Endothelial cell of umbilical vein (primary cell): ENCODE measurements around the gene CTSA. TPM values are rescaled to one million over a fixed set of nuclear protein-coding genes. Genes with fewer than 3 reads are reported as not detected.

Experiments
- BruUV-seq: library from RNA; stranded (reverse); fragments of 400-500 nt; replicated peaks from 2 replicates; lab custom pipeline; 2021; lab: Mats Ljungman, UMichigan
- CTCF ChIA-PET: fragments of 300-600, 350-600 bp; sonication (Branson Sonifier 250); formaldehyde crosslinking; loops from one replicate; lab custom pipeline; 2021; ENCODE audit warnings: antibody characterized with exemption, inconsistent platforms; lab: Charles Lee
- POLR2A ChIA-PET: fragments of 300-600, 350-600 bp; sonication (Branson Sonifier 250); formaldehyde crosslinking; loops from one replicate; lab custom pipeline; 2021; ENCODE audit warnings: antibody characterized with exemption, inconsistent platforms; lab: Charles Lee
- DNase-seq: peaks from one replicate; pipeline ENCODE4 v3.0.0-alpha.2; 2011; ENCODE audit warnings: low read depth, low spot score
- FAIRE-seq: peaks from 2 replicates; lab custom pipeline; 2011; peaks lifted over from hg19 to GRCh38; lab: Jason Lieb, UNC
- H2AFZ ChIP-seq: 2 replicates; pipeline ENCODE4 v1.6.0; 2012; ENCODE audit warnings: low read depth, low read length, control low read depth, inconsistent platforms
- H3K27ac ChIP-seq: 2 replicates; pipeline ENCODE4 v1.5.1; 2011; ENCODE audit warnings: low read depth, mild to moderate bottlenecking, control low read depth, low read length, moderate library complexity; ENCODE audit not compliant: insufficient read depth
- H3K27me3 ChIP-seq, 2 experiments: 2 replicates each; pipeline versions ENCODE4 v1.6.0 to v1.6.1; 2011; ENCODE audit warnings: low read length in 2 of 2, mixed read lengths in 1 of 2; ENCODE audit not compliant: control insufficient read depth in 2 of 2, insufficient read depth in 2 of 2
- H3K36me3 ChIP-seq, 2 experiments: 2 replicates in 1 of 2; 3 replicates in 1 of 2; pipeline ENCODE4 v1.5.1; 2011; ENCODE audit warnings: low read length in 2 of 2, mild to moderate bottlenecking in 1 of 2, moderate library complexity in 1 of 2; ENCODE audit not compliant: control insufficient read depth in 2 of 2, insufficient read depth in 2 of 2; ENCODE audit errors: extremely low read depth in 1 of 2
- H3K4me1 ChIP-seq: 3 replicates; pipeline ENCODE4 v1.5.1; 2011; ENCODE audit warnings: mild to moderate bottlenecking, low read length; ENCODE audit not compliant: control insufficient read depth, insufficient read depth; ENCODE audit errors: extremely low read depth
- H3K4me2 ChIP-seq: 2 replicates; pipeline ENCODE4 v1.6.1; 2011; ENCODE audit warnings: low read length, control low read depth, mixed read lengths; ENCODE audit not compliant: insufficient read depth
- H3K4me3 ChIP-seq, 3 experiments: fragments of 200-600 bp in 1 of 3; sonication (generic), shearing (Covaris generic) in 1 of 3; replicated peaks in 1 of 3; 2 replicates each; pipeline ENCODE4 v1.5.1; 2011 to 2016; ENCODE audit warnings: control low read depth in 3 of 3, low read length in 3 of 3, mild to moderate bottlenecking in 2 of 3, inconsistent platforms in 1 of 3, low read depth in 1 of 3, moderate library complexity in 1 of 3; ENCODE audit not compliant: insufficient read depth in 1 of 3
- H3K79me2 ChIP-seq: 2 replicates; pipeline ENCODE4 v1.6.0; 2012; ENCODE audit warnings: low read length, inconsistent platforms; ENCODE audit not compliant: control insufficient read depth, insufficient read depth
- H3K9ac ChIP-seq: replicated peaks from 2 replicates; pipeline ENCODE3; 2011; ENCODE audit warnings: low read length, control low read depth; ENCODE audit not compliant: insufficient read depth; ENCODE audit errors: extremely low read depth
- H3K9me1 ChIP-seq: replicated peaks from 3 replicates; pipeline ENCODE4 v1.6.0; 2011; ENCODE audit warnings: mild to moderate bottlenecking, low read length; ENCODE audit not compliant: control insufficient read depth, insufficient read depth; ENCODE audit errors: extremely low read depth
- H3K9me3 ChIP-seq: replicated peaks from 2 replicates; pipeline ENCODE4 v1.5.1; 2012; ENCODE audit warnings: low read length, inconsistent platforms; ENCODE audit not compliant: control insufficient read depth, insufficient read depth
- H4K20me1 ChIP-seq: replicated peaks from 2 replicates; pipeline ENCODE3; 2011; ENCODE audit warnings: mild to moderate bottlenecking, low read length; ENCODE audit not compliant: control insufficient read depth, insufficient read depth; ENCODE audit errors: extremely low read depth
- EZH2 ChIP-seq: IDR thresholded peaks from 2 replicates; pipeline ENCODE4 v1.6.1; 2012; ENCODE audit warnings: borderline replicate concordance, low read depth, mild to moderate bottlenecking, moderate library complexity, low read length, inconsistent platforms; ENCODE audit not compliant: severe bottlenecking
- FOS ChIP-seq: IDR thresholded peaks from 2 replicates; pipeline ENCODE4 v1.6.1; 2011; ENCODE audit warnings: mild to moderate bottlenecking, low read length, moderate library complexity, borderline replicate concordance; ENCODE audit not compliant: insufficient read depth
- GATA2 ChIP-seq: IDR thresholded peaks from 2 replicates; pipeline ENCODE4 v1.7.0; 2011; ENCODE audit warnings: low read depth, mild to moderate bottlenecking, moderate library complexity, mixed read lengths, low read length; ENCODE audit not compliant: insufficient read length, insufficient read depth
- JUN ChIP-seq: IDR thresholded peaks from 2 replicates; pipeline ENCODE4 v1.6.1; 2011; ENCODE audit warnings: borderline replicate concordance, low read depth; ENCODE audit not compliant: insufficient read length, insufficient read depth
- MAX ChIP-seq: IDR thresholded peaks from 2 replicates; pipeline ENCODE4 v1.6.1; 2011; ENCODE audit not compliant: insufficient read depth, insufficient read length
- MYC ChIP-seq: IDR thresholded peaks from one replicate; pipeline ENCODE4 v1.6.1; 2011; ENCODE audit warnings: mild to moderate bottlenecking, low read depth, low read length
- POLR2A ChIP-seq: IDR thresholded peaks from 2 replicates; pipeline ENCODE4 v1.6.1; 2012; ENCODE audit warnings: low read depth, mild to moderate bottlenecking, control low read depth, low read length
- POLR2AphosphoS5 ChIP-seq: IDR thresholded peaks from 2 replicates; pipeline ENCODE4 v1.6.1; 2012; ENCODE audit warnings: low read depth, mild to moderate bottlenecking, control low read depth, low read length, moderate library complexity; ENCODE audit not compliant: insufficient read depth
- dilution Hi-C: fragments of 300-500 bp; cut with MboI; formaldehyde crosslinking; loops from one replicate; pipeline ENCODE4 v1.15.0; 2019; ENCODE audit warnings: low sequenced_read_pairs; ENCODE audit not compliant: extremely low pct_ligation_motif_present
- intact Hi-C: fragments of 100-400 bp; cut with micrococcal nuclease; formaldehyde crosslinking; loops from one replicate; pipeline ENCODE4 v1.10.0; 2022
- polyA plus RNA-seq, 4 experiments: library from polyadenylated mRNA; depleted of rRNA in 3 of 4; stranded (reverse) in 3 of 4; unstranded in 1 of 4; fragments of >200 nt; gene quantifications; 2 replicates each; pipeline versions ENCODE4 v1.2.1 to v1.2.3, GENCODE V29; 2011 to 2012; ENCODE audit warnings: missing spikeins in 1 of 4
- total RNA-seq: library from RNA; stranded (reverse); gene quantifications from 2 replicates; pipeline ENCODE4 v1.2.3, GENCODE V29; 2021
- TF ChIP-seq, protein P1 (sequence below), 2 donors: IDR thresholded peaks; 1 replicate in 1 of 2; 2 replicates in 1 of 2; pipeline ENCODE4 v1.5.1; 2011; ENCODE audit warnings: low read length in 2 of 2, mild to moderate bottlenecking in 2 of 2, moderate library complexity in 2 of 2, control low read depth in 1 of 2, inconsistent platforms in 1 of 2, low read depth in 1 of 2; ENCODE audit not compliant: insufficient read depth in 1 of 2; ENCODE audit errors: extremely low read depth in 1 of 2

CTSA gene
- total and polyA plus RNA-seq, 2 donors (not counting 3 experiments of a cell fraction or from before 2014, with no cell fraction given), result 169 to 409 TPM

DNA sequence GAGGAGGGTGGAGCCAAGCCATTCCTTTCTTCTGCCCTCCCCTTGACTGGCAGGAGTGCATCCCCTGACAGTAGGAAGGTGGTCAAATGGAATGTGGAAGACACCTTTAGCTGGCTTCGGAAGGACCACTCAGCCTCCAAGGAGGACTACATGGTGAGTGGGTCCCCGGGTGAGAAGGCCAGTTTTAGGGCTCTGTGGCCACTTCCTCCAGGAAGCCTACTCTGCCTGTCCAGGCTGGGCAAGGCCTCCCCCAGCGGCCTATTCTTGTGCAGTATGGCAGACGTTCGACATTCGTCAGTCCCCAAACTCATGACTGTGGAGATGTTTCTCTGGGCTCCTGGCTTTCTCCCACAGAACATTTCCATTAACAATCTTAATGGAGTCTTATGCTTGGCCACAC is 52.5 kb downstream of the CTSA start:
- Histone ChIP-seq H3K9me3 (no peaks in the 10 kb centered on the region), H3K4me2 (no peak overlapping the region), H3K4me1 (no peaks in the 10 kb centered on the region), H3K4me3 (no peak overlapping the region), H3K27ac (no peak overlapping the region), H3K36me3 (peaks cover 16 to 78% of the 10 kb centered on the region in 2 experiments), H3K9me1 (no peaks in the 10 kb centered on the region), H3K79me2 (no peaks in the 10 kb centered on the region), H2AFZ (no peak overlapping the region), H3K27me3 (no peaks in the 10 kb centered on the region), H3K9ac (no peak overlapping the region), H4K20me1 (no peaks in the 10 kb centered on the region)
- TF ChIP-seq POLR2AphosphoS5 (no peak), GATA2 (no peak), JUN (no peak), MAX (no peak), EZH2 (no peak), POLR2A (no peak), FOS (no peak), MYC (no peak)
- TF ChIP-seq, protein P1, sequence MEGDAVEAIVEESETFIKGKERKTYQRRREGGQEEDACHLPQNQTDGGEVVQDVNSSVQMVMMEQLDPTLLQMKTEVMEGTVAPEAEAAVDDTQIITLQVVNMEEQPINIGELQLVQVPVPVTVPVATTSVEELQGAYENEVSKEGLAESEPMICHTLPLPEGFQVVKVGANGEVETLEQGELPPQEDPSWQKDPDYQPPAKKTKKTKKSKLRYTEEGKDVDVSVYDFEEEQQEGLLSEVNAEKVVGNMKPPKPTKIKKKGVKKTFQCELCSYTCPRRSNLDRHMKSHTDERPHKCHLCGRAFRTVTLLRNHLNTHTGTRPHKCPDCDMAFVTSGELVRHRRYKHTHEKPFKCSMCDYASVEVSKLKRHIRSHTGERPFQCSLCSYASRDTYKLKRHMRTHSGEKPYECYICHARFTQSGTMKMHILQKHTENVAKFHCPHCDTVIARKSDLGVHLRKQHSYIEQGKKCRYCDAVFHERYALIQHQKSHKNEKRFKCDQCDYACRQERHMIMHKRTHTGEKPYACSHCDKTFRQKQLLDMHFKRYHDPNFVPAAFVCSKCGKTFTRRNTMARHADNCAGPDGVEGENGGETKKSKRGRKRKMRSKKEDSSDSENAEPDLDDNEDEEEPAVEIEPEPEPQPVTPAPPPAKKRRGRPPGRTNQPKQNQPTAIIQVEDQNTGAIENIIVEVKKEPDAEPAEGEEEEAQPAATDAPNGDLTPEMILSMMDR (IDR thresholded peaks at IDR 0.05; ENCODE audit: extremely low read depth in 1 of 2, insufficient read depth in 1 of 2, low read depth in 1 of 2, low read length in 2 of 2), result no peak
- DNase-seq (no peak), FAIRE-seq (no peak)
- no TSS peak for BruUV-seq
- CTCF ChIA-PET, result interaction anchor here (0.7 to 2.2 kb wide), 3 partner anchors 9 to 26 kb away, joined by 3 to 14 read pairs (median 4); no protein-coding TSS in a partner anchor
- intact Hi-C loops, result no loop called here
- POLR2A ChIA-PET, result no interaction called here
- dilution Hi-C loops, result no loop called here
